Measurements from ENCODE around the gene FRMPD2.
A peak's percentile ranks its signal among the peaks of the same experiment; 100 is the strongest.
"Not testable (repeated sequence)": the region's sequence is repeated elsewhere in the genome, so short reads cannot be mapped to it uniquely, and the experiment has no call there.

The FRMPD2 gene

DNA sequence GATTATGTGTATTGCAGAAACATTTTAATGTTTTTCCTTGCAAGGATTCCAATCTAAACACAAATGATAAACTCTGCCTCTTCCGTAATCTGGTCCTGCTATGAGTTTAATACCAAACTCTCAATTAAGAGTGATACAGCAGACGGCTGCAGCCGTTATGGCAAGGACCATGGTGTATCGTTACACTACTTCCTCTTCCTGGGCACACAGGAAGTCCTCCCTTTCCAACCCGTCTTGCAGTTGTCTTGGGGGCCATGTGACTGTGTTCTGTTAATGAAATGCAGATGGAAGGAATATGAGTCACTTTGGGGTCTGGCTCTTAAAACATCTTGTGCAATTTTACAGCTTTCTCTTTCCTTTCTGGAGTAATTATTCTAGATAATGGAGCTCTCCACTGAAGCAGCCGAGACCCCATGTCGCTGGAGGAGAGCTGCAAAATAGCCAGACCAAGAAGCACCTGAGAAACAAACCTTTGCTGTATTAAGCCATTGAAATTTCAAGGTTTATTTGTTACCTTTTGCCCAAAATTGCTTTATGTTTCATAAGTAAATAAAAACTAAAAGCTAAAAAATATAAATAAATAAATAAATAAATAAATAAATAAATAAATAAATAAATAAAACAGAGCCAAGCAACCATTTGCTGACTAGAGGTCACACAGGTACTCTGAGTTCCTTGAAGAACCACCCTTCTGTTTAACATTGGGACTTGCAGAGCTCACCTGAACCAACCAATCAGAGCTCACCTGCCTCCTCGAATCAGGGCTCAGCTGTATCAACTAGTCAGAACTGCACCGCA lies 74.7 kb downstream of the FRMPD2 start:
- DNase-seq (ENCODE audit: low read depth) = peak; percentile 47

GRCh38 chr10:48197236-48197899 lies 77.1 kb downstream of the FRMPD2 start:
- no peak for DNase-seq (ENCODE audit: low read depth)

GRCh38 chr10:48195803-48196202 lies 78.7 kb downstream of the FRMPD2 start:
- DNase-seq (ENCODE audit: low read depth) = no peak

DNA sequence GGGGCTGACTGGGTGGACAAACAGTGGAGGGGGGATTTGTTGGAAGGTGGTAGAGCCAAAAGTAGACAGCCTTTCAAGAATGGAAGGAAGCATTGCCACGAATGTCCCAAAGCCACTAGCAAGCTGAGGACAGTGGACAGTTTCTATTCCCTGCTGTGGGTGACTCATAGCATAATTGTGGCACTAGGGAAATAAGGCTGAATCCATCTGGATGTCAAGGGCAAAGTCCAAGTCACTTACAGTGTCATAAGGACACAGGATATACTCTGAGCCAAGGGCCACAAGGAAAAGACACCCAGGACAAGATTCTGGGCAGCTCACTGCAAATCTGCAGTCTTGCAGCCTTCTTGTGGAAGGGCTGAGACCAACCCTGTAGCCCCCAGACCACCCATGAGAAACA lies 79.7 kb downstream of the FRMPD2 start:
- no peak for DNase-seq (ENCODE audit: low read depth)

- DNase-seq (ENCODE audit: low read depth) = no peak
Measured at GRCh38 chr10:48193556-48193955, 80.9 kb downstream of the FRMPD2 start.

DNA sequence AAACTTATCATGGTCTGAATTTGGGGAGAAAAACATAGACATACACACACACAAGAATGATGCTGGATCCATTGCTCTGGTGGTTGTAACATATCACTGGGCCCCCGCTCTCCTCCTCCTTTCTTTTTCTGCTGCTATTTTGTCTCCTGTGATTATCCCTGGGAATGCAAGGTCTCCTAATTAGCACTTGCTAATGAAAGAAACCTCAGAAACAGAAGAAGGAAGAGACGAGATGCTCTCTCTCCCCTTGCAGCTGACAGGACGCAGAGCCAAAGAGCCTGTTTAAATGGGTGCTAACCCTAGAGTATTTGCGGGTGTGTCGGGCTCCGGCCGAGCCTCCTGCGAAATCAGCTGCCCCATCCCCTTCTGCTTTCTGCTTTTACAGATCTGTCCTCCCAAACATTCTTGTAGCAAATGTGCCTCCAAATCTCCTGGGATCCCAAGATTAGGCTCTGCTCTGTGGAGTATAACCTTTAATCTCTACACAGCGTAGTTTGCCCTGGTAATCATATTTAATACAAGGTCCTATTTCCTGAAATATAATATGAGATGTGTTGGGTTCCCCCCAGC lies 81.5 kb downstream of the FRMPD2 start:
- no peak for DNase-seq (ENCODE audit: low read depth)

DNA sequence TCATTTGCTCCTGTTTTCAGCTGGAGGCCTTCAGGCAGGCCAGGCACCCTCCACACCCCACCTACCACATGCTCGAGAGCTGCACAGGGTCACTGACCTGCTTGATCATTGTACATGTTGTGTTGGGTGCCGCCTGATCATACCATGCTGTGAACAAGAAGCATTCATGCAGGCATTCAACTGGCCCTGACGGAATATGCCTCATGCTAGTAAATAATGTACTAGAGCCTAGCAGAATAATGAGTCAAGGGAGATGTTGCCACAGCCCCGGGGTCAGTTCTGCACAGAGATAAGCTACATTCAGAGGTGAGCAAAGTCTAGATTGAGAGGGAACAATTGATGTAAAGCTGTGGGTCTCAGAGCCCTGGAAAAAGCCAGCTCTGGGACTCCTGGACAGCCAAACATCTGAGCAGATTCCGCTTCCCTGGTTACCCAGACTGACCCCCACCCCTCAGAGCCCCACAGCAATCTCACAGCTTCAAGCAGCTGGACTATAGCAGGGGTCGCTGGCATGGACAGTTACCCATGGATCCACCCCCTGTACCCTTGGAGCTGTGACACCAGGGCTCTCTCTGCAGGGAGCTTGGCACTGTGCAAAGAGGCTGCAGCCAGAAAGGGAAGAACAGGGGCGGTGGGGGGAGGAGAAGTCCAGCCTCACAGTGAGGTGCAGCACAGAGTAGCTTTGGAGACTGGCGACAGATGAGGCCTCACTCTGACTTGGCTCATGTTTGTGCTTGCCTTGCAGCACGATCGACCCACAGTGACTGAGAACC lies 86.6 kb downstream of the FRMPD2 start:
- DNase-seq (ENCODE audit: low read depth) = no peak

GRCh38 chr10:48187126-48187525 lies 87.4 kb downstream of the FRMPD2 start:
- DNase-seq (ENCODE audit: low read depth) = no peak

DNA sequence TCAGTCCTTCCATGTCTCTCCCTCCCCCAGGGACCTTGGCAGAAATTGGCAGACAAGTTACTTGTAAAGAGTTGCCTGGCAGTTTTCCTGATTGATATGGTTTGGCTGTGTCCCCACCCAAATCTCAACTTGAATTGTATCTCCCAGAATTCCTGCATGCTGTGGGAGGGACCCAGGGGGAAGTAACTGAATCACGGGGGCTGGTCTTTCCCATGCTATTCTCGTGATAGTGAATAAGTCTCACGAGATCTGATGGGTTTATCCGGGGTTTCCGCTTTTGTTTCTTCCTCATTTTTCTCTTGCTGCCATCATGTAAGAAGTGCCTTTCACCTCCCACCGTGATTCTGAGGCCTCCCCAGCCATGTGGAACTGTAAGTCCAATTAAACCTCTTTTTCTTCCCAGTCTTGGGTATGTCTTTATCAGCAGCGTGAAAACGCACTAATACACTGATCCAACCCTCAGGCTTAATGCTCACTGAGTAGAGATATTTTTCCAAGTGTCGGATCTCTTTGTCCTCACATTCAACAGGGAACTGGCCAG lies 88.2 kb downstream of the FRMPD2 start:
- DNase-seq (ENCODE audit: low read depth) = not testable (repeated sequence)

DNA sequence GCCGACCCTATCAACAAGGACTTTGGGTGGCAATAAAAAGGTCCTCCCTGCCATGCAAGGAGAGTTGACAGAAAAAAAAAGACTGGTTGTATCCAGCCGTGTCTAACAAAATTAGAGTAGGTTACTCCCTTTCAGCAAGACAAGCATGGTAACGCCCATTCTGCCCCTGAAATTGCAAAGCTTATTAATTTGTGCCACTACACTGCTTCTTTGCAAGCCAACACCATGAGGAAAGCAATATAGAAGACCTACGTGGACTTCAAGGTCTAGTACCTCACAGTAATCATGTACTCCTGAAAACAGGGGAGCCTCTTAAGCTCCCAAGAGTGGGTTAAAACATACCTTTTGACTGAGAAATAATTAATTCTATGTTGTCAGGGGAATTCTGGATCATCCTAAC lies 90.3 kb downstream of the FRMPD2 start:
- DNase-seq (ENCODE audit: low read depth) = no peak

- not testable (repeated sequence) for DNase-seq (ENCODE audit: low read depth)
Measured at GRCh38 chr10:48172715-48173114, 101.8 kb downstream of the FRMPD2 start.

- DNase-seq (ENCODE audit: low read depth) = not testable (repeated sequence)
Measured at GRCh38 chr10:48160670-48161069, 113.8 kb downstream of the FRMPD2 start.

DNA sequence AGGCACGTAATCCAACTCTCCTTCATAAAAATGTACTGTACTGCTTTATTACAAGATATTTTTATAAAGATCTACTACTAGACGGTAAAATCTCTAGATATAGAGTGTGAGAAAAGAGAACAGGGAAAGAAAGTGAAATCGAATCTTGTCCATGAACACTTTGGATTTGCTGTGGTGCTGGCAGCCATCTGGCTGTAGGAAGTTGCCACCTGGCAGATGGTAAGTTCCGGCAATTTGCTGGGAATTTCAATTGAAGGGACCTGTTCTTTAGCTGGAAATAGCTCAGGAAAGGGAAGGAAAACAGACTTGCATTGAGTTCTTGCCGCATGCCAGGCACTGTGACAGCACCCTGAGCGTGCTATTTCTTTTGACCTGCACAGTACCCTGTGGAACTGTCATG lies 114.3 kb downstream of the FRMPD2 start:
- DNase-seq (ENCODE audit: low read depth) = not testable (repeated sequence)

- not testable (repeated sequence) for DNase-seq (ENCODE audit: low read depth)
Measured at GRCh38 chr10:48154211-48155140, 120.0 kb downstream of the FRMPD2 start.

- not testable (repeated sequence) for DNase-seq (ENCODE audit: low read depth)
Measured at GRCh38 chr10:48147643-48148042, 126.9 kb downstream of the FRMPD2 start.

GRCh38 chr10:48143721-48144642 lies 130.5 kb downstream of the FRMPD2 start:
- DNase-seq (ENCODE audit: low read depth) = not testable (repeated sequence)

GRCh38 chr10:48140949-48141348 lies 133.5 kb downstream of the FRMPD2 start:
- not testable (repeated sequence) for DNase-seq (ENCODE audit: low read depth)

DNA sequence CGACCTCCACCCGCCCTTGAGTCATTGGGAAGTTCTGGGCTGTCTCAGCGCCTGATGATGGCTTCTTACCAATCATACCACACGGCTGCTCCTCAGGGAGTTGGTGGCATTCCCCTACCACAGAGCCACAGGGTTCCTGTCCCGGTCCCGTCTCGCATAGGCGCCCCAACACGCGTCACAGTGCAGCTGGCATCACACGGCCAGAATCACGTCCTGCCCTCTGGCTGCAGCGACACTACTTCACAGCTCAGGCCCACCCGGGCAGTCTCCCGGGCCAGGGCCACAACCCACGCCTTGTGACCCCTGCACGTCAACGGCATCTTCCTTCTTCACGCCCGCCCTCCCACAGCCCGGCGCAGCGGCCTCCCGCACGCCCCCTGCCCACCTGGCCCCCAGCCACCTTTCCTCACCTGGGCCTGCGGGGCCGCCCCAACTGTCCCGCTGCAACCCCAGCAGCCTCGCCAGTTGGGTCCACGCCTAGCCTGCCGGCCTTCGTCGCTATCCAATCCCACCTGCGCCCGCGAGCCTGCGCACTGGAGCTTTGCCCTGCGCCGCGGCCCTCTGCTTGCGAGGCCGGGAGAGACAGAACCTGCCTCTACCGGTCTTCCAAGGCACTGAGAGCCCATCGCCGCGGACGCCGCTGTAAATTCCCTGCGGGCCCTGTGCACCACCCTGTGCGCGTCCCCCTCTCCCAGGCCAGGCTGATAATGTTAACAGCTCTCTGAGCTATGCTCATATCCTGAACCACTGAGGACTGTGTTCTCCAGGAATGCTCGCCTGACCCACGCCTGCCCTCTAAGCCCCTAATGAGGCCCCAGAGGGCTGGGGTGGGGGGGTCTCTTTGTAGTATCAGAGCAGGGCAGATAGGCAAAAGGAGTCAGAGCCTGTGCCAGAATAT lies 134.3 kb downstream of the FRMPD2 start:
- not testable (repeated sequence) for DNase-seq (ENCODE audit: low read depth)

DNA sequence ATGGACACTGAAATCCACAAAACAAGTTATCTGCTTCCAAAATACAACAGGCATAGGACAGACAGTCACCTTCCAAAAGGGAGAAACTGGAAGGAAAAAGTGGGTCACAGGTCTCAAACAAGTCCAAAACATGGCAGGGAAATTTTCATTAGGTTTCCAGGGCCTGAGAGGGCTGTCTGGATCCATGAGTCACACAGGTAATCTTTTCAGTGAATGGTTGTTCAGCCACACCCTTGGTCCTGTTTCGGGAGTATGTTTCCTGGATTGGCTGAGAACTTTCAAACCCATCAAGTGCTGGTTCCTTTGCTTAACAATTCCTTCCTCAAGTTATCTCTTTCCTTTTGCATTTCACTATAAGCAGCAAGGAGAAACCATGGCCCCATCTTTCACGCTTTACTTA lies 145.5 kb downstream of the FRMPD2 start:
- DNase-seq (ENCODE audit: low read depth) = not testable (repeated sequence)
